Rectal smooth muscle tissue (tissue), 1 donor: Measurements from ENCODE around the gene BTBD2.

Experiments
- H3K27ac ChIP-seq: one replicate; pipeline ENCODE4 v1.7.0; 2013; ENCODE audit warnings: low read depth, low read length, inconsistent platforms
- H3K27me3 ChIP-seq: one replicate; pipeline ENCODE4 v1.7.0; 2013; ENCODE audit warnings: low read length; ENCODE audit not compliant: control insufficient read depth, insufficient read depth
- H3K36me3 ChIP-seq: one replicate; pipeline ENCODE4 v1.7.0; 2013; ENCODE audit warnings: low read length; ENCODE audit not compliant: control insufficient read depth, insufficient read depth
- H3K4me1 ChIP-seq: one replicate; pipeline ENCODE4 v1.7.0; 2013; ENCODE audit warnings: low read length; ENCODE audit not compliant: control insufficient read depth, insufficient read depth
- H3K4me3 ChIP-seq: one replicate; pipeline ENCODE4 v1.7.0; 2013; ENCODE audit warnings: low read length
- H3K9ac ChIP-seq: one replicate; pipeline ENCODE4 v1.7.0; 2013; ENCODE audit warnings: low read length

BTBD2 gene

GRCh38 chr19:1936916-1937610, 78.5 kb downstream of the BTBD2 start:
- no peak overlapping the region for H3K4me3 ChIP-seq
- H3K27ac ChIP-seq: no peak overlapping the region
- no peaks in the 10 kb centered on the region for H3K27me3 ChIP-seq
- H3K9ac ChIP-seq: no peak overlapping the region
- H3K36me3 ChIP-seq: no peaks in the 10 kb centered on the region
- H3K4me1 ChIP-seq: peaks cover 4% of the 10 kb centered on the region

GRCh38 chr19:1936430-1936829, 79.1 kb downstream of the BTBD2 start:
- no peak overlapping the region for H3K4me3 ChIP-seq
- no peaks in the 10 kb centered on the region for H3K27me3 ChIP-seq
- H3K9ac ChIP-seq: no peak overlapping the region
- H3K4me1 ChIP-seq: peaks cover 4% of the 10 kb centered on the region
- no peaks in the 10 kb centered on the region for H3K36me3 ChIP-seq
- no peak overlapping the region for H3K27ac ChIP-seq

GRCh38 chr19:1935484-1936208, 79.9 kb downstream of the BTBD2 start:
- Histone ChIP-seq H3K27me3 (no peaks in the 10 kb centered on the region), H3K36me3 (no peaks in the 10 kb centered on the region), H3K27ac (no peak overlapping the region), H3K4me3 (no peak overlapping the region), H3K9ac (no peak overlapping the region), H3K4me1 (peaks cover 4% of the 10 kb centered on the region)
